Kidney (tissue), 14 donors: Measurements from ENCODE around the gene CGNL1. TPM values are rescaled to one million over a fixed set of nuclear protein-coding genes. Genes with fewer than 3 reads are reported as not detected.
A peak's percentile ranks its signal among the peaks of the same experiment; 100 is the strongest.

Experiments used
- DNase-seq, 5 donors: peaks; one replicate each; pipeline ENCODE4 v3.0.0-alpha.2; 2013 to 2020
- FAIRE-seq: peaks from 2 replicates; lab custom pipeline; 2012; peaks lifted over from hg19 to GRCh38; lab: Jason Lieb, UNC
- H3K27ac ChIP-seq, 2 donors: one replicate each; pipeline ENCODE4 v1.7.0; 2013; ENCODE audit warnings: low read depth in 2 of 2, low read length in 2 of 2, inconsistent platforms in 1 of 2
- H3K27me3 ChIP-seq: one replicate; pipeline ENCODE4 v1.7.1; 2013; ENCODE audit warnings: low read length, inconsistent platforms; ENCODE audit not compliant: control insufficient read depth, insufficient read depth
- H3K36me3 ChIP-seq, 3 donors: one replicate each; pipeline versions ENCODE4 v1.7.0 to v1.7.1; 2013; ENCODE audit warnings: low read length in 3 of 3, control low read depth in 1 of 3, inconsistent platforms in 1 of 3; ENCODE audit not compliant: insufficient read depth in 3 of 3, control insufficient read depth in 2 of 3
- H3K4me1 ChIP-seq, 3 donors: one replicate each; pipeline versions ENCODE4 v1.7.0 to v1.7.1; 2013; ENCODE audit warnings: low read length in 3 of 3, inconsistent platforms in 1 of 3, low read depth in 1 of 3; ENCODE audit not compliant: control insufficient read depth in 2 of 3, insufficient read depth in 2 of 3
- H3K4me3 ChIP-seq, 3 donors: one replicate each; pipeline versions ENCODE4 v1.7.0 to v1.8.1; 2013; ENCODE audit warnings: low read length in 3 of 3, control low read depth in 1 of 3, inconsistent platforms in 1 of 3
- H3K9ac ChIP-seq, 3 donors: one replicate each; pipeline versions ENCODE4 v1.7.0 to v1.7.1; 2013; ENCODE audit warnings: low read length in 3 of 3, control low read depth in 1 of 3, inconsistent platforms in 1 of 3
- H3K9me3 ChIP-seq, 3 donors: one replicate each; pipeline versions ENCODE4 v1.7.0 to v1.7.1; 2013; ENCODE audit warnings: low read length in 3 of 3, control low read depth in 1 of 3, inconsistent platforms in 1 of 3; ENCODE audit not compliant: control insufficient read depth in 2 of 3, insufficient read depth in 1 of 3
- CTCF ChIP-seq: IDR thresholded peaks from 3 replicates; pipeline ENCODE4 v1.5.1; 2012; ENCODE audit warnings: mild to moderate bottlenecking, moderate library complexity, borderline replicate concordance; ENCODE audit not compliant: insufficient read depth; ENCODE audit errors: extremely low read depth
- intact Hi-C: fragments of 100-400 bp; cut with DNase I; formaldehyde crosslinking; loops from one replicate; pipeline ENCODE4 v1.11.1; 2022
- polyA plus RNA-seq: library from polyadenylated mRNA; stranded (reverse); fragments of 350-450 nt; fragmentation: Illumina TruSeq; extraction: RNeasy Lipid Tissue Mini Kit (QIAGEN cat#74804); gene quantifications from one replicate; pipeline ENCODE4 v1.2.3, GENCODE V29; 2014; ENCODE audit warnings: low read depth, low replicate concordance; ENCODE audit not compliant: insufficient read depth
- total RNA-seq: library from RNA; stranded (reverse); fragmentation: NEBNext Ultra II Directional; extraction: Animal tissue kit (Norgen Biotek cat#: 25700); gene quantifications from one replicate; pipeline ENCODE4 v1.2.1, GENCODE V29; 2021
- donor health status: control.
- donor health status: control.
- donor health status: control.
- donor health status: control.
- donor health status: control.
- donor health status: DM: yes; HTN: yes; CAD: no.
- donor health status: Normal renal cell carcinoma (clear cell type).

The CGNL1 gene
- total and polyA plus RNA-seq, 2 donors from 2014 or later = 62.0 to 81.5 TPM

DNA sequence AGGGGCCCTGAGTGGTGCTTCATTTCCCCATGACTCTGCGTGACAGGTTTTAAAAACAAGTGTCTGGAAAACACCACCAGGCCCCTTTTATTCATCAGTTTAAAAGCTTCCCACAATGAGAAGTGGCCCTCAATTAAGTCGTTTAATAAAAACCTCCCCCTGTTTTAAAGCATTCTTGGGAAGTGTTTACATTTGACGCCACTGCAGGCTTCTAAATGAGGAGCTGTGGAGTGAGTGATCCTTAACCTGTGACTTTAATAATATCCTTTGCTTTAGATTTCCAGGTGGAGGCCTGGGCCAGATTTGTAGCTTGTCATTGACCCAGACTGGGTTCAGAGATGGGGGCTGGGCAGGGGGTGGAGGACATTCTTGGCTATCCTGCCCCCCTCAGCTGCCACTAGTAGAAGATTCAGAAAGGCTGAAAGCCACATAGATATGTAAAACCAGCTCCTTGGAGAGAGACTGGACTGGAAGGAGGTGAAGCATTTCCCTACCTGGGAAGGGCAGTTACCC, 11.3 kb downstream of the CGNL1 start:
- peak overlapping the region; percentile 61 to 73 for H3K27ac ChIP-seq
- DNase-seq (peak in 4 of 5 donors; percentile 81 to 90 (median 85)), FAIRE-seq (no peak)
- peak overlapping the region in 1 of 3 donors; percentile 70 for H3K9ac ChIP-seq
- peak overlapping the region in 1 of 3 donors; percentile 26 for H3K4me3 ChIP-seq
- intact Hi-C loops = no loop called here
- H3K36me3 ChIP-seq = peaks cover 0 to 7% (median 0%) of the 10 kb centered on the region in 3 donors
- no peaks in the 10 kb centered on the region for H3K27me3 ChIP-seq
- no peak for TF ChIP-seq CTCF
- H3K9me3 ChIP-seq = no peaks in the 10 kb centered on the region
- H3K4me1 ChIP-seq = peaks cover 16 to 55% (median 41%) of the 10 kb centered on the region in 3 donors

DNA sequence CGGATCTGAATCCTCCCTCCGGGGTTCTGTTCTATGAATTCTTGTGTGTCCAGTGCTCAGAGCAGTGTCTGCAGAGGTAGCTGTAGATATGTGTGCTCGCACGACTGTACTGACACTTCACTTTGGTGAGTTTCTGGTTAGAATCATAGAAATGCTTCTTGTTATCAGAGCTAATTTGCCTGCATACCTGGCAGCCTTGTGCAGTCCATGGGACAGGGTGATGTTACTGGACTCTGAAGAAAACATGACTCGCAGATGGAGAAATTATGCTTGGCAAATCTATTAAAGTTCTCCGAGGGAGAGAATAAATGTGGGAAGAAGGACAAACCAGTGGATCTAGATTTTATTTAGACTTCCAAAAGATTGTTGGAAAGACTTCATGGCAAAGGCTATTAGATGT, 12.2 kb downstream of the CGNL1 start:
- Histone ChIP-seq H3K9me3 (no peaks in the 10 kb centered on the region), H3K27ac (peak overlapping the region; percentile 61 to 73), H3K4me1 (peaks cover 16 to 59% (median 41%) of the 10 kb centered on the region in 3 donors), H3K36me3 (peaks cover 0 to 7% (median 0%) of the 10 kb centered on the region in 3 donors), H3K4me3 (no peak overlapping the region), H3K9ac (peak overlapping the region in 1 of 3 donors; percentile 70), H3K27me3 (no peaks in the 10 kb centered on the region)
- FAIRE-seq (no peak), DNase-seq (peak in 1 of 5 donors; percentile 42)
- TF ChIP-seq CTCF = no peak
- intact Hi-C loops = no loop called here

- H3K27ac ChIP-seq = no peak overlapping the region
- no peak for TF ChIP-seq CTCF
- no peak overlapping the region for H3K4me3 ChIP-seq
- H3K9ac ChIP-seq = no peak overlapping the region
- H3K4me1 ChIP-seq = peaks cover 16 to 57% (median 36%) of the 10 kb centered on the region in 3 donors
- no peak for DNase-seq
- no peaks in the 10 kb centered on the region for H3K9me3 ChIP-seq
- no peaks in the 10 kb centered on the region for H3K27me3 ChIP-seq
- intact Hi-C loops = no loop called here
- no peak for FAIRE-seq
- H3K36me3 ChIP-seq = peaks cover 0 to 7% (median 0%) of the 10 kb centered on the region in 3 donors
These were observed 13.7 kb downstream of the CGNL1 start for GRCh38 chr15:57389991-57390390.

DNA sequence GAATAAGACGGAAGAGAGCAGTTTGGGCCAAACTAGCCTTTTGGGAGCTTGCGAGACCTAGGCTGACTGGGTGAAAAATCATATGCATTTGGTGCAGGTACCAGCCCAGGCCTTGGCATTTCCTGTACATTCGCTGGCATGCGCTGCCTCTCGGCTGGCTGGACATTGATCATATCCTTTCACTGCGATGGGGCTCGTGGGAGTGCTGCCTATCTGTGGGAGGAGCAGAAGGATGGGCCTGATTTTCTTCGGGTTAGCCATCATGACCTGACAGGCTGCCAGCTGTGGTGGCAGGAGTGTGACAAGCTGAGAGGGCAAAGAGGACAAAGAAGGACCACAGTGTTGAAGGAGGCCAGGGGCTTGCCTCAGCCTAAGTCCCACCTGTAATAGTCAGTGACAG, 14.3 kb downstream of the CGNL1 start:
- FAIRE-seq (no peak), DNase-seq (peak in 1 of 5 donors; percentile 31)
- intact Hi-C loops = no loop called here
- no peak for TF ChIP-seq CTCF
- no peaks in the 10 kb centered on the region for H3K27me3 ChIP-seq
- no peaks in the 10 kb centered on the region for H3K9me3 ChIP-seq
- peaks cover 16 to 51% (median 36%) of the 10 kb centered on the region in 3 donors for H3K4me1 ChIP-seq
- no peak overlapping the region for H3K4me3 ChIP-seq
- peaks cover 0 to 4% (median 0%) of the 10 kb centered on the region in 3 donors for H3K36me3 ChIP-seq
- peak overlapping the region in 1 of 2 donors; percentile 36 for H3K27ac ChIP-seq
- no peak overlapping the region for H3K9ac ChIP-seq
